ENCODE data around the gene TMEM252. TPM values are rescaled to one million over a fixed set of nuclear protein-coding genes. Genes with fewer than 3 reads are reported as not detected.

TMEM252 gene
- total RNA-seq, 1 donor from 2014 or later: not detected

GRCh38 chr9:68537616-68537880 lies 3.1 kb downstream of the TMEM252 start:
- H3K79me2 ChIP-seq (ENCODE audit: insufficient read depth, low read length): no peaks in the 10 kb centered on the region
- H3K4me1 Mint-ChIP-seq (ENCODE audit: low read depth, unreplicated experiment): peaks cover 6% of the 10 kb centered on the region

GRCh38 chr9:68536876-68537615 lies 3.6 kb downstream of the TMEM252 start:
- Histone ChIP-seq H3K27me3 (ENCODE audit: insufficient read depth, low read length) (no peaks in the 10 kb centered on the region), H3K9ac (ENCODE audit: low read length) (no peak overlapping the region), H3K27ac (ENCODE audit: low read depth, low read length) (no peak overlapping the region), H2AFZ (ENCODE audit: low read depth, low read length) (no peak overlapping the region), H3K9me3 (ENCODE audit: insufficient read depth, low read depth, low read length) (no peaks in the 10 kb centered on the region), H3K4me2 (ENCODE audit: low read length) (no peak overlapping the region), H4K20me1 (ENCODE audit: insufficient read depth, low read length) (no peaks in the 10 kb centered on the region), H3K36me3 (ENCODE audit: insufficient read depth, low read length) (no peaks in the 10 kb centered on the region), H3K79me2 (ENCODE audit: insufficient read depth, low read length) (no peaks in the 10 kb centered on the region), H3K4me3 (ENCODE audit: insufficient read depth, low read depth, low read length) (no peak overlapping the region), H3K4me1 (ENCODE audit: insufficient read depth, low read length) (no peaks in the 10 kb centered on the region)
- Mint-ChIP-seq H3K36me3 (ENCODE audit: low read depth, unreplicated experiment) (no peaks in the 10 kb centered on the region), H3K4me1 (ENCODE audit: low read depth, unreplicated experiment) (peaks cover 6% of the 10 kb centered on the region), H3K9me3 (ENCODE audit: unreplicated experiment) (no peaks in the 10 kb centered on the region), H3K27ac (ENCODE audit: unreplicated experiment) (no peak overlapping the region), H3K4me3 (ENCODE audit: unreplicated experiment) (no peak overlapping the region), H3K27me3 (ENCODE audit: low read depth, unreplicated experiment) (peaks cover 23% of the 10 kb centered on the region)
- DNase-seq (ENCODE audit: low read depth): no peak
- no peak for FAIRE-seq
- TF ChIP-seq CTCF (IDR thresholded peaks at IDR 0.05; ENCODE audit: insufficient read depth, low read depth, low read length) (no peak), EZH2 (IDR thresholded peaks at IDR 0.05; ENCODE audit: insufficient read depth, low read length) (no peak)

More at GRCh38 chr9:68537616-68537880, 3.1 kb downstream of the TMEM252 start:
- FAIRE-seq (no peak), DNase-seq (ENCODE audit: low read depth) (no peak)
- Mint-ChIP-seq H3K27ac (ENCODE audit: unreplicated experiment) (no peak overlapping the region), H3K9me3 (ENCODE audit: unreplicated experiment) (no peaks in the 10 kb centered on the region), H3K36me3 (ENCODE audit: low read depth, unreplicated experiment) (no peaks in the 10 kb centered on the region), H3K4me3 (ENCODE audit: unreplicated experiment) (no peak overlapping the region), H3K27me3 (ENCODE audit: low read depth, unreplicated experiment) (peaks cover 27% of the 10 kb centered on the region)
- Histone ChIP-seq H3K36me3 (ENCODE audit: insufficient read depth, low read length) (no peaks in the 10 kb centered on the region), H3K27me3 (ENCODE audit: insufficient read depth, low read length) (no peaks in the 10 kb centered on the region), H2AFZ (ENCODE audit: low read depth, low read length) (no peak overlapping the region), H3K4me2 (ENCODE audit: low read length) (no peak overlapping the region), H3K27ac (ENCODE audit: low read depth, low read length) (no peak overlapping the region), H3K4me1 (ENCODE audit: insufficient read depth, low read length) (no peaks in the 10 kb centered on the region), H3K9me3 (ENCODE audit: insufficient read depth, low read depth, low read length) (no peaks in the 10 kb centered on the region), H3K4me3 (ENCODE audit: insufficient read depth, low read depth, low read length) (no peak overlapping the region), H3K9ac (ENCODE audit: low read length) (no peak overlapping the region), H4K20me1 (ENCODE audit: insufficient read depth, low read length) (no peaks in the 10 kb centered on the region)
- no peak for TF ChIP-seq EZH2 (IDR thresholded peaks at IDR 0.05; ENCODE audit: insufficient read depth, low read length)
- no peak for TF ChIP-seq CTCF (IDR thresholded peaks at IDR 0.05; ENCODE audit: insufficient read depth, low read depth, low read length)

GRCh38 chr9:68533678-68534077 lies 7.0 kb downstream of the TMEM252 start:
- Mint-ChIP-seq H3K9me3 (ENCODE audit: unreplicated experiment) (no peaks in the 10 kb centered on the region), H3K27me3 (ENCODE audit: low read depth, unreplicated experiment) (peaks cover 23% of the 10 kb centered on the region), H3K4me1 (ENCODE audit: low read depth, unreplicated experiment) (no peaks in the 10 kb centered on the region), H3K27ac (ENCODE audit: unreplicated experiment) (no peak overlapping the region), H3K36me3 (ENCODE audit: low read depth, unreplicated experiment) (no peaks in the 10 kb centered on the region), H3K4me3 (ENCODE audit: unreplicated experiment) (no peak overlapping the region)
- FAIRE-seq: no peak
- H3K4me1 ChIP-seq (ENCODE audit: insufficient read depth, low read length): no peaks in the 10 kb centered on the region
- H3K27ac ChIP-seq (ENCODE audit: low read depth, low read length): no peak overlapping the region
- no peaks in the 10 kb centered on the region for H3K79me2 ChIP-seq (ENCODE audit: insufficient read depth, low read length)
- no peak overlapping the region for H3K4me2 ChIP-seq (ENCODE audit: low read length)
- H3K36me3 ChIP-seq (ENCODE audit: insufficient read depth, low read length): no peaks in the 10 kb centered on the region
- H3K9ac ChIP-seq (ENCODE audit: low read length): no peak overlapping the region
- TF ChIP-seq CTCF (IDR thresholded peaks at IDR 0.05; ENCODE audit: insufficient read depth, low read depth, low read length) (no peak), EZH2 (IDR thresholded peaks at IDR 0.05; ENCODE audit: insufficient read depth, low read length) (no peak)
- H3K27me3 ChIP-seq (ENCODE audit: insufficient read depth, low read length): no peaks in the 10 kb centered on the region
- no peaks in the 10 kb centered on the region for H4K20me1 ChIP-seq (ENCODE audit: insufficient read depth, low read length)
- no peak overlapping the region for H2AFZ ChIP-seq (ENCODE audit: low read depth, low read length)
- no peak overlapping the region for H3K4me3 ChIP-seq (ENCODE audit: insufficient read depth, low read depth, low read length)
- no peak for DNase-seq (ENCODE audit: low read depth)
- no peaks in the 10 kb centered on the region for H3K9me3 ChIP-seq (ENCODE audit: insufficient read depth, low read depth, low read length)

Measured in astrocyte (in vitro differentiated cells and primary cell).